C4-2B (cell line): ENCODE results near the gene ZFYVE28.

ENCODE experiments used
- H3K27ac ChIP-seq: fragments of 450-650 bp; 2 replicates; pipeline ENCODE4 v1.5.1; 2017
- ZFX ChIP-seq: fragments of 450-650 bp; IDR thresholded peaks from 2 replicates; pipeline ENCODE4 v1.6.1; 2017
- TF ChIP-seq, protein P1 (sequence below): fragments of 450-650 bp; conservative IDR thresholded peaks from 2 replicates; pipeline ENCODE4 v1.5.1; 2017; ENCODE audit warnings: mild to moderate bottlenecking

The ZFYVE28 gene

DNA sequence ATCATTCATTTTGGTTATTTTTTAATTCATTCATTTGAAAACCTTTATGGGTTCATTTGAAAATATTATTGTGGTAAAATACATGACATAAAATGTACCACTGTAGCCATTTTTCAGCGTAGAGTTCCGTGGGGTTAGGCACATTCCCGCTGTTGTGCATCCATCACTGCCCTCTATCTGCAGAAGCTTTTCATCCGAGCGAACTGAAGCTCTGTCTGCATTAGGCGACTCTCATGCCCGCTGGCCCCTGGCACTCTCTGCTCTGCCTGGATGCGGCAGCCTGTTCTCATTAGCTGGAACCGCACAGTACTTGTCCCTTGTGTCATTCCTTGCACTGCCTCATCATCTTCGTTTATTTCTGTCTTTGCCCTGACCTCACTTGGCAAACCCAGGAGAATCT is 17.9 kb upstream of the ZFYVE28 start:
- TF ChIP-seq, protein P1, sequence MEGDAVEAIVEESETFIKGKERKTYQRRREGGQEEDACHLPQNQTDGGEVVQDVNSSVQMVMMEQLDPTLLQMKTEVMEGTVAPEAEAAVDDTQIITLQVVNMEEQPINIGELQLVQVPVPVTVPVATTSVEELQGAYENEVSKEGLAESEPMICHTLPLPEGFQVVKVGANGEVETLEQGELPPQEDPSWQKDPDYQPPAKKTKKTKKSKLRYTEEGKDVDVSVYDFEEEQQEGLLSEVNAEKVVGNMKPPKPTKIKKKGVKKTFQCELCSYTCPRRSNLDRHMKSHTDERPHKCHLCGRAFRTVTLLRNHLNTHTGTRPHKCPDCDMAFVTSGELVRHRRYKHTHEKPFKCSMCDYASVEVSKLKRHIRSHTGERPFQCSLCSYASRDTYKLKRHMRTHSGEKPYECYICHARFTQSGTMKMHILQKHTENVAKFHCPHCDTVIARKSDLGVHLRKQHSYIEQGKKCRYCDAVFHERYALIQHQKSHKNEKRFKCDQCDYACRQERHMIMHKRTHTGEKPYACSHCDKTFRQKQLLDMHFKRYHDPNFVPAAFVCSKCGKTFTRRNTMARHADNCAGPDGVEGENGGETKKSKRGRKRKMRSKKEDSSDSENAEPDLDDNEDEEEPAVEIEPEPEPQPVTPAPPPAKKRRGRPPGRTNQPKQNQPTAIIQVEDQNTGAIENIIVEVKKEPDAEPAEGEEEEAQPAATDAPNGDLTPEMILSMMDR = no peak
- no peak for TF ChIP-seq ZFX
- no peak overlapping the region for H3K27ac ChIP-seq

DNA sequence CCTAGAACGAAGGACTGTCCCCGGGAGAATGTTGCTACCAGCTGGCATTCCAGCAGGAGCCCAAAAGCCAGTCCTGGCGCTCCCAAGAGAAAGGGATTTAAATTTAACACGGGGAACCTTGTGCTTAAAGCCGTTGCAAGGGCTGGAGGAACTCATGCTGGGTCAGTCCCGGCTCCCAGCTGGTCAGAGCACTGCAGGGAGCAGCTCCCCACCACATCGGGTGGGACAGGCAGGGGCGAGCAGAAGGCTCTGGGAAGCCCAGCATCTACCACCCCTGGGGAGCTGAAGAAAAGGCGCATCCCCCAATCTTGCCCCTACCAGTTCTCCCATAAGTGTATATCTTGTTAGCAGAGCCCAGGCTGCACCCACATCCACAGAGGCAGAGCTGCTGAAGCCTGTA is 16.0 kb upstream of the ZFYVE28 start:
- TF ChIP-seq, protein P1 = no peak
- no peak for TF ChIP-seq ZFX
- H3K27ac ChIP-seq = no peak overlapping the region; the same call in 1 of the 2 replicates

DNA sequence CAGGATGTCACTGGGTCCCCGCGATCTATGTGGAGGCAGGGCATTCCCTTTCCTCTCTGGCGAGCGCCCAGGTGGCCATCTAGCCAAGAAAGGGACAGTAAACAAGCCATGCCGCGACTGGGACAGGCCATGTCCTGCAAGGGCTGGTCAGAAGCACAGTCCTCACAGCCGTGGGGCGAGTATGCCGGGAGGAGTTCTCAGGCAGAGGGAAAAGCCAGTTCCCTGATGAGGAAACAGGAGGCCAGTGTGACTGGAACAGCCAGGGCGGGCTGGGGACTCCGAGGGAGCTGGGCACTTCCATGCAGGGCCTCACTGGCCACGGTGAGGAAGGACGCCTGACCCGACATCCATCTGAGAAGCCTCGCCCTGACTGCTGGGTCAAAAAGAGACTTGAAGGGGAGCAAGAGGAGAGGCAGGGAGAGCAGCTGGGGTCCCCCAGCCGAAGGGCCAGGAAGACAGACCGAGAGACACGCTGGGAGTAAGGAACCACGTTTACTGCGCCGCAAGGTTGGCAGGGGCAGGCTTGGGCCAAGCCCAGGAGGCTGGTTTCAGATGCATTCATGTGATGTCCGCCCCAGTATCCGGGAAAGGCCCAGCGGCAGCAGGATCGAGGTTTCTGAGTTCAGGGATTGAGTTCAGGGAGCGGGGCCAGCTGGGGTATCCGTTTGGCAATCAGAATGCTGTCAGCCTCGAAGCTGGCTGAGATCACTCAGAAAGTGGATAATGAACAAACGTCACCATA is 15.3 kb upstream of the ZFYVE28 start:
- TF ChIP-seq ZFX = no peak
- TF ChIP-seq, protein P1 = no peak
- H3K27ac ChIP-seq = peak overlapping the region; percentile 53

DNA sequence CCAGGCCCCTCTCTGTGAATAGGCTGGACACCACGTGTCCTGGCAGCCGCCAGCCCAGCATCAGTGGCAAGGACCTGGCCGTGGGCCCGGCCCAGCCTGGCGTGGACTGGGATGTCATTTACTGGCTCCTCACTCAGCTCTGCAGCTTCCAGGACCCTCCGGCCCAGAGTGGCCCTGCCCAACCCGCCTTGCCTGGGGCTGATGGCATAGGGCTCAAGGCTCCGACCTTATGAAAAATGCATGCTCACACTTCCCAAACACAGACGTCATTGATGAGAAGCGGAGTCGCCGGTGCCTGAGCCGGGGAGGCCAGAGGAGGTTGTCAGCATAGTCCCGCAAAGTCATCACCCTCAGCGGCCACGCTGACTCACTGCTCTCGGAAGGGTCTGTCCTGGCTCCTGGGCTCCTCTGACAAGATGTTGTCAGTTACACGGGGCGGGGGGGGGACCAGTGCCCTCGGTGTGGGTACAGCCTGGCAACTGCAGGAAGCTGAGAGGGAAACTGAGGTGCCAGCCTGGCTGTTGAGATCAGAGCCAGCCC is 14.6 kb upstream of the ZFYVE28 start:
- H3K27ac ChIP-seq = peak overlapping the region; percentile 53
- TF ChIP-seq, protein P1 = no peak
- no peak for TF ChIP-seq ZFX

DNA sequence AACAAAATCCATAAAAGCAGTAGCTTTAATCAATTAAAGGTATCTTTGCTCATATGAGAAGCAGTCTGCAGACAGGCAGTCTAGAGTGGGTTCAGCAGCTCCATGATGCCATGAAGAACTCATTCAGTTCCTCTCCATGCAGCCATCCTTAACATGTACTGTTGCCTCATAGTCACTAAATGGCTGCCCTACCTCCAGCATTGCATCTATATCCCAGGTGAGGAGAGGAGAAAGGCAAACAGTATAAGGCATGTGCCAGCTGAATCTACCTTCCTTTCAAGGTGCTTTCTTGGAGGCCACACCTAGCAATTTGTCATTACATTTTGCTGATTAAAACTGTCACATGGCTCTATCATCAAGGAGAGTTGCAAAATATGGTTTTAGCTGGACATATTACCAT is 13.6 kb upstream of the ZFYVE28 start:
- no peak overlapping the region for H3K27ac ChIP-seq
- TF ChIP-seq, protein P1 = no peak
- TF ChIP-seq ZFX = no peak

DNA sequence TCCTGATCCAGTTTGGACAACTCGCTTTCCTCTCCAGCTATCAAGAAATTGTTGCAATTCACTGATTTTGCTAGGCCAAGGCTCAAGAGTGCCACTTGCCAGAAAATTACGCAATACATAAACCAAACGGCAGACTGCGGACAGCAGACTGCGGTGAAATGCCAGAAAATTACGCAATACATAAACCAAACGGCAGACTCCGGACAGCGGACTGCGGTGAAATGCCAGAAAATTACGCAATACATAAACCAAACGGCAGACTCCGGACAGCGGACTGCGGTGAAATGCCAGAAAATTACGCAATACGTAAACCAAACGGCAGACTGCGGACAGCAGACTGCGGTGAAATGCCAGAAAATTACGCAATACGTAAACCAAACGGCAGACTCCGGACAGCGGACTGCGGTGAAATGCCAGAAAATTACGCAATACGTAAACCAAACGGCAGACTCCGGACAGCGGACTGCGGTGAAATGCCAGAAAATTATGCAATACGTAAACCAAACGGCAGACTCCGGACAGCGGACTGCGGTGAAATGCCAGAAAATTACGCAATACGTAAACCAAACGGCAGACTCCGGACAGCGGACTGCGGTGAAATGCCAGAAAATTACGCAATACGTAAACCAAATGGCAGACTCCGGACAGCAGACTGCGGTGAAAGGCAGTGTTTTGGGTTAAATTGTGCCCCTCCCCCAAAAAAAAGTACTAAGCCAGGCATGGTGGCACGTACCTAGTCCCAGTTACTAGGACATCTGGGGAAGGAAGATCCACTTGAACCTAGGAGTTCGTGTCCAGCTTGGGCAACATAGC is 11.7 kb upstream of the ZFYVE28 start:
- H3K27ac ChIP-seq = peak overlapping the region; percentile 50

DNA sequence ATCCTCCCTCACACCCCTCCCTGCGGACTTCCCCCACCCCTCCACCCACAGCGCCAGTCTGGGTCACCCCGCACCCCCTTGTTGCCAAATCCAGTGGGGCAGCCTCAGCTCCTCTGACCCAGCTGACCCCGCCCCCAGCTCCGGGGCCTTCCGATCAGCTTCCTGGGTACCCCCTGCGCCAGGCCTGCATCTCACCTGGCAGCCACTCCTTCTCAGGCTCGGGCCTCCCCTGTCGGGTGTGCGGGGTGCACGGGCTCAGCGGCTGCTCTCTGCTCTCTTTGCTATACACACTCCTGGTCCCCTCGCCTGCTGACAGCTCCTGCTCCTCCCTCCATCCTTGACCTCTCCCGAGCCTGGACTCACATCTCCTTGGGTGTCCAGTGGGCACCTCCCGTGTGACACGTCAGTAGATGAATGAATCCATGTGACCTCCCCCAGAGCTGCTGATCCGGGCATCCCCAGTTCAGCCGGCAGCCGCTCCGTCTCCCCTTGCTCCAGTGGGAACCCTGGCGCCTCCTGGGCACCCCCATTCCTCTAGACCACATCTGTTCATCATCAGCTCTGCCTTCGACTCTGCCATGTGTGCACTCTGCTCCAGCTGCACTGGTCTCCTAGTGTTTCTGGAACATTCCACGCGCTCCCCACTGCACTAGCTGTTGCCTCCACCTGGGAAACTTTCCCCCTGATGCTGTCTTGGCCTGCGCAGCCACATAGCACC is 10.2 kb upstream of the ZFYVE28 start:
- TF ChIP-seq ZFX = no peak
- TF ChIP-seq, protein P1 = no peak
- peak overlapping the region; percentile 29; the same call in 1 of the 2 replicates for H3K27ac ChIP-seq
